HG03139 (cell line): ENCODE measurements around the gene PDE1C.

Experiments
- ATAC-seq: cut with Tn5 transposase; IDR thresholded peaks from one replicate; pipeline ENCODE4 v1.9.1; 2021; ENCODE audit not compliant: unreplicated experiment

Gene PDE1C

DNA sequence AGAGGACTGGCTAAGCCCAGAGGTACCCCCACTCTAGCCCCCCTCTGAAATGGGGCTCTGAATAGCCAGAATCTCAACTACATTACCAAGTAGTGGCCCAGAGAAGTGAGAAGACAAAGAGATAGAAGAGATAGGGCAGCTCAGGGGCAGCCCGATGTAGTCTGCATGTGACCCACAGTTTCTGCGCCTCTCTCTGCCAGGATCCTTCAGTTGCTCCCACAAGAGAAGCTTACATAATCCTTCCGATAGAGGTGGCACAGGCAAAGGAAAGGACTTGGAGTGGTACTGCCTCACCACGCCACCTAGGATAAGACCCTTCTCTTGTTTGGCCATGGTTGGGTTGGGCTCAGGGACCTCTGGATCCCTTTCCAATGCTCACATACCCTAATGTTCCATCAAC, 5.4 kb upstream of the PDE1C start:
- ATAC-seq, result no peak

DNA sequence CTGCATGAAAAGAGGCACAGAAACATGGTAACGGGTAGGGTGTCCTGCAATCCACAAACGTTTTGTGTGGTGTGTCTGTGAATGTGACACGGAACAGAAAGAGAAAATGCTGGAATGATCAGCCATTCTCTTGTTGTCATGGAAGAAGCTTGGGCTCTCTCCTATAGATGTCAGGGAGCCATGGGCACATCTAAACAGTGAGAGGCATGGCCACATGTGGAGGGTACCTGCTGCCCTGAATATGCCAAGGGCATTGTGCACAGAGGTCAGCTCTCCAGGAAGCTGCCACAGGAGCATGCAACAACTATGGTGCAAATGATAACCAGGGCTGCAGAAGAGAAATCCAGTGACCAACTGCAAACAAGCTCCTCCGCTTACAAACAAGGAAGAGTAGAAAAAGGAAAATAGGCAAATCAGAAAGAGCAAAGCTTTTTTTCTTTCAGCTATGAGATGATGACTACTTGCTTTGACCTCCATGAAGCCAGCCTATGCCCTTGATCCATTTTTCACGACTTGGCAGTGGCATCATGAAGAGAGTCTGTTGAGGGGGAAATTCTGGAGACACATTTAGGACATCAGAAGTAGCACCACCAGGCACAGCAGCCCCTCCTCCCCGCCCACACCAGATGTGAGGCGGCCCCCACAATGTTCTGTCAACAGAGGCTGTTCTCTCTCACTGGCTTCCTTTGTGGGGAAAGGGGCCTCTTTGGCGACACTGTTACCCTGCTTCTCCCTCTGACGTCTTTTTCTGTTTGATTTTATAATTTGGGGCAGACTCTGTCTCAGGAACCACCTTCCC, 4.8 kb upstream of the PDE1C start:
- no peak for ATAC-seq

DNA sequence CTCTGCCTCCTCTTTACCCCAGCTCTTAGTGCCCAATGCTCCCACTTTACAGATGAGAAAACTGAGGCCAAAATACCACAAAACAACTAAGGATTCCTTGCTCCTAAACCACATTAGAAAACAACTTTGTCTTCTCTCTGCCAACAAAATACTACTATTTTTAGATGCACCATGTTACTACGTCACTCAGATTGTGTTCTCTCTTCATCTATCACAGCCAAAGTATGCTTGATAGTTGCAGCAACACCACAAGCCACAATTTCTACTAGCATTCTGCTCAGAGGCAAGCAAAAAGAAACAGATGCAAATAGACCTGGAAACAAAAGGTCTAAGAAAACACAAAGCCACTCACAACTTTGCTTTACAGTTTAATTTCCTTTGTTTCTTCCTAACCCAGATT, 3.3 kb upstream of the PDE1C start:
- no peak for ATAC-seq

DNA sequence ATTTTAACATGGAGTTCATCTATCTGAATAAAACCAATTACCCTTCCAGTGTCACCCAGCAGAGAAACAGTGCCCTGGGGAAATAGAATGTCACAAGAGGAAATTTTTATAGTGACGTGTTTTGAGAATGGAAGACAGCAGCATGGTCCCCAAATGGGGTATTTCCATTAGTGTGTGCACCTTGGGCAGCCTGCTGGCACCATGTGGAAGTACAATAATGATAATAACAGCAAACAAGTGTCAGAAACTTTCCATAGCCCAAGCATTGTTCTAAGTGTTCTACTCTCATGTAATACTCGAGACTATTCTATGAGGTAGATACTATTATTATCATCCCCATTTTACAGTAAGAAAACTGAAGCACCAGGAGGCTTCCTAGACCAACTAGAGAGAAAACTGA, 2.2 kb upstream of the PDE1C start:
- ATAC-seq, result no peak

DNA sequence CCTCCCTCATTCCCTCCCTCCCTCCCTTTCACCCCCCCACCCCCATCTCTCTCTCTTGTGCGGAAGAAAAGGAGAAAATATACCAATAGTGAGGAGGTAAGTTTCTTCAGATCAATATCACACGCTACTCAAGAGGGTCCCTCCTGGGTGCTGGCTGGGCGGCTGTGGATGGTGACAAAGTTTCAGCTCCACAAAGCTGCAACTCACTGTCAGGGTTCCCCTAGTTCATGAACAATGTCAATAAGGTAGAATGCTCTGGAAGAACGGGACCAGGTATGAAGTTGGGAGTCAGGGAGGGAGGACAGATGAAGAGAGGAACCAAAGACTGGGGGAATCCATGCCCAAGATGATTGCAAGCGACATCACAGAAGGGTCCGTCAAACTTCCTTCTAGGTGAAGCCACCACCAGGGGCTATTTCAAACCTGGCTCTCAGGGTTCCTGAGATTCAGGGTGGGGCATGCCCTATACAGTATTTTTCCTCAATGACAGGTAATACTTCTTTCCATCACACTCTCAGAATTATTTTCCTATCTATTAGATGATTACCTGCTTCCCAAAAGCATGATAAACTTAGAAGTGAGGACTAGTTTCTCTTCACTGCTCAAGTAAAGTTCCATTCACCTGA, 1.4 kb upstream of the PDE1C start:
- ATAC-seq, result no peak

DNA sequence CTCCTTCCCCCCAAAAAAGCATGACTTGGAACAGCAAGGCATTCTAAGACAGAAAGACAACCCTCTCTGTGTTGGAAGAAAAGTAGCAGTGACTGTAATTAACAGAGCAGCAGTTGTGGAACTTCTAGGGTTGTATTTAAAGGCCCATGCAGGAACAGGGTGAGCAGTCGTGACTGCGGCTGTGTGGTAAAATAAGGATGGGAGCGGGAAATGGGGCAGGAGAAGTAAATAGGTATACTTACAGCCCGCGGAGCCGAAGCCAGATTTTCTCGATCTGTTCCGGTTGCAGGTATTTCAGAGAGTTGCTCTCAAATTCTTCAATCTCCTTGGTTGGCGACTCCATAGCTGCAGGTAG, 179 bp downstream of the PDE1C start:
- no peak for ATAC-seq

DNA sequence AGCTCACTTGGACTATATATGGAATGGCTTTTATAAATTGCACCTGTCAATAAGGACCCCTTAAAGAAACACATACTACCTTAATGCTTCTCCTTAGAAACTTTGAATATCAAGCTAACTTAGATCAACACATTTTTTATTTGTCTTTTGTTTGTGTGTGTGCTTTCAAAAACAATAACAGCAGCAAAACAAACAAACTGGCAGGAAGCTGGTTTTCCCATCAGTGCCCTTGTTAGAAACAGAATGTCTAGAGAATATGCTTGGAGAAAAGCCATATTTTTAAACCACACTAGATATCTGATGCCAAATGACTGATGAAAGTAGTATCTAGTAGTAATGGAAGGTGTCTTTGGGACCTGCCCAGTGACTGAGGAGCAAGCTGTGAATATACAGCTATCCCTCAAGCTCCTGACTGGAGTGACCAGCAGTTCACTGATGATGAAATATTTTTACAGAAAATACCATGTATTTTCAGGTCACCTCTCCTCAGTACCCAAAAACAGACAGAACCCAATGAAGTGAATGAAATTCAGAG, 1.0 kb downstream of the PDE1C start:
- ATAC-seq, result no peak

DNA sequence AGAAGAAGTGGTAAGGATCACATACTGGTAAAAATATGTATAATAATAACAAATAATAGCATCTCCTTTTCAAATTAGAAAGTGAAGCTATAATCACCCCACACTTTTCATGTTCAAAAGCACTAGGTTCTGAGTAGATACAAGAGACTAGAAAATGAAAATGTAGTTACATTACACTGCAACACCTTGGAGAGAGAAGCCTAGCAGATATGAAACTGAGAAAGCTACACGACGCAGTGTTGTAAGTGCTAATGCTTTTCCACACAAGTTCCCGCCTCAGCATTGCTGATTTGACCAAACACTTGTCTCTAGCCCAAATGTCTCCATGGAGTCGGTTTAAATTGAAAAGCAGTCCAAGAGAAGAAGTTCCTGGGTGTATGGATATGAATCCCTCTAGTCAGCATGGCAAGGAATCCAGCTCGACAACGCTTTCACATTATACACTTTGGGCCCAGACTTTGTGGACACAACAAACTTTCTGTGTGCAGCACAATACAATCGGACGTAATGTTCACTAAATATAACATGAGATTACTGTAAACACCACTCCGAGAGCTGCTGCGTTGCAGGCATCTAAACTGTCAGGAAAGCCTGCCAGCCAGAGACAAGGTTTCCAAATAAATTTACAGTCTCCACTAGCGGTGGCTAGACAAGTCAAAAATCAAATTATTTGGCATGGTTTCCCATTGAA, 1.7 kb downstream of the PDE1C start:
- ATAC-seq, result no peak

DNA sequence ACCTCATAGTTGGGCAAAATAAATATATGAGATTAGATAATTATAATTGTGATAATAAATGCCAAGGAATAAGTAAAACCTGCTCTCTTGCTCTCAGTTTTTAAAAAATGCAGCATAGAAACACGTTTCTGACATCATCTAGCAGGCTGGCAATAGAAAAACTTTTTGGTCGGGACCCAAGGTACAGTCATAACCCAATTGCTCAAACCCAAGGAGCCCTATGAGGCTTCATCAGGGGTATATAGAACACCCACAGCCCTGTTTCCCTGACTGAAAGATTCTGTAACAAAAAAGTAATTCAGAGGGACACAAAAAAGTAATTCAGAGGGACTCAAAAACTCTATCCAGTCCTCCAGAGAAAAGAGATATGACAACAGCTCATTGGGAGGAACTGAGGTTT, 3.8 kb downstream of the PDE1C start:
- ATAC-seq, result no peak

DNA sequence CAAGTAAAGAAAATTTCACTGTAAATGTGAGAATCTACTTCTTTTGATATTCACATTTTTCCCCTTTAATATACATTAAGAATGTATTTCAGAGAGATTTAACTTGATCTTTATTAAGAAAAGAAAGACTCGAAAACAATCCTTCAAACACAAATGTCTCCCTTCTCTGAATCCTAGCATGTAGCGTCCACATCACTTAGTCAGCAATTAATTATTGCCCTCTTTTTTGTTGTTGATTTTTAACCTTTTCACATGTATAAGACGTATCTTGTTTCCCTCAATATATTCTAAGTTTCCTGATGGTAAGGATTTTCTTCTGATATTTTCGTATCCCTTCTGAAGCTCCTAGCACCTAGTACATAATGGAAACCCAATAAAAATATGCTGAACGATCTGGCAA, 6.6 kb downstream of the PDE1C start:
- ATAC-seq, result no peak

DNA sequence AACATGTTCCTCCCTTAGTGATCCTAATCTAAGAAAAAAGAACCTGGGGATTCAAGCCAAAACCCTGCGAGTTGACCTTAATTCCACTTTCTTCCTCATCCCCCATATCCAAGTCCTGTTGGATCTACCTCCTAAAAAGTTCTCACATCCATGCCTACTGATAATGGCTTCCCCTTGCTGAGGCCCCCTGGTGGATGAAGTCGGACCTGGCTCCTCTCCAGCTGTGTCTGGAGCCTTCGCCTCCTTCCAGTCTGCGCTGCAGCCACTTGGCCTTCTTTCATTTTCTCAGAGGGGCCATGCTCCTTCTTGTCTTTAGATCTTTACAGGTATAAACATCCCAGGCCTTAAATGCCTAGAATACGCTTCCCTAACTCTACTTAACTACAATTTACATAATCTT, 8.1 kb downstream of the PDE1C start:
- no peak for ATAC-seq

DNA sequence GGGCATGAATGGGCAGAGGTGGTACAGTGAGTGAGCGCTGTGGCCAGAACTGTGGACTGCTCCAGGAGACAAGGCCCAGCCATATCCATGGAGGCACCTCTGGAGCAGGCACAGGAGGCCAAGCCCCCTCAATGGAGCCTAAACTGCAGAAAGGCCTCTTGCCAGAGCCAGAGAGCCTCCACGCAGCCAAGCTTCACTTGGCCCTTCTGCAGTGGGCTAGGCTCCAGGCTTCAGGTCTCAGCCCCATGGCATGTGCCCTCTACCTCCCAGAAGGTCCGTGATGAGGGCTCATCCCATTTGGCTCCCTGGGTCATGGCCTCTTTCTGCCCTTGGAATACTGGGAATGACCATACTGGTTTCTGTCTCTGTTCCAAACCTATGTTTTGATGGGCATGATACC, 8.9 kb downstream of the PDE1C start:
- ATAC-seq, result no peak

DNA sequence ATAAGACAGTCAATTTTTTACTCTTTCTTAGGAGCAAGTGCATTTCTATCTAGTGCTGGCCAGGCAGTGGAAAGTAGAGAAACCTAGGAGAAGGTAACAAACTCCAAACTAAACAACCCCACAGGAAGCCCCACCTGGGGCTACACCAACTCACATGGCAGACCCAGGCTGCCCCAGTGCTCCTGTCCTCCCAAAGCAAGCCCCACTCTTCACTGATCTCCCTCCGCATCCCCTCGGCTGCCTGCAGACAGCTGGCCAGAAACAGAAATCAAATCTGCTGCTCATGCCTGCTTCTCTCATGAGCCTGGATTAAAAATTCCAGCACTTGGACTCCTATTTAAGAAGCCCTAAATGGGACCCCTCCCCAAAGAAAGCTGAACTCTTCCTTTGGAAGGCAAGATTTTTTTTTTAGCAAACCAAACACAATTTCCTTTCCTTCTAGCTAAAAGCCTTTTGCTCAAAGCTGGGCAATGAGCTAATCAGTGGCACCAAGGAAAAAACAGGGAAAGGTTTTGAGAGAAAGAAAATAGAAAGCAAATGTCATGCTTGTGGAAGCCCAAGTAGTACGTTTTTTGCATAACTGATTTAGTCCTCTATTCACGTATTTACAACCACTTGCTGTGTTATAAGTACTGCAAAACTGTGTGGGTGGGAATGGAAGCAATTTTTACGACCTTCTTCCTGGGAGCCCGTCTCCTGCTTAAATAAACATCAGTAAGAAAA, 10.8 kb downstream of the PDE1C start:
- ATAC-seq, result no peak

DNA sequence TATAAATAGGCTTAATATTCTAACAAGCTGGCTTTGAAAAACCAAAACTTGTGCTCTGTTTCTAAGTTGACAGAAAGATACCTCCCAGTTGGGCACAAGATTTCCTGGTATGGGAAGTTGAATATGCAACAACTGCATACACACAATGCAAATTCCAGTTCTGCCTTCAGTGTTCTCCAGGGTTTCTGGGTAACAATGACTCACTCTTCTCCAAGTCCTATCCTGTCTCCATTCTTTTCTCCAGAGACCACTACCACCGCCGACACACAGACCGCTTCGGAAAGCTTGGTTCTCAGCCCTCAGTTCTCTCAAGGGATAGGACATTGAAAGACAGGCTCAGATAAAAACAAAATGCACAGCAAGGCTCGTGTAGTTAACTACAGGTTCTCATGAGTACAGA, 12.2 kb downstream of the PDE1C start:
- ATAC-seq, result no peak

DNA sequence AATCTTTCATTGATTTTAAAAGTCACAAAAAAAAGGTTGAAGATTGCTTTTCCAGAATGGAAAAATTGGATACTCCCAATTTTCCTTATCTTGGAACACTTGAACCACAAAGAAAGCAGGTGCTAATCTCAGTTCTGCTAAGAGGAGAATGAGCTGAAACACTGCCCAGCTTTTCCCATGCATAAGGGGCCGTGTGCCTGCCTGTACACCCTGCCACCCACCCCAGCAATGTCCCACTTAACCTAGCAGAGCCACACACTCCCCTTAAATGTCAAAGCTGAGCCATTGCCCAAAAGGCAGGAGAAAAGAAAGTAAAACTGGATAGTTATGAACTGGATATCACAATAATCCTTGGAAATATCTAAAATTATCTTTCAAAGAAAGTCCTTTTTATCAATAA, 13.4 kb downstream of the PDE1C start:
- ATAC-seq, result no peak

DNA sequence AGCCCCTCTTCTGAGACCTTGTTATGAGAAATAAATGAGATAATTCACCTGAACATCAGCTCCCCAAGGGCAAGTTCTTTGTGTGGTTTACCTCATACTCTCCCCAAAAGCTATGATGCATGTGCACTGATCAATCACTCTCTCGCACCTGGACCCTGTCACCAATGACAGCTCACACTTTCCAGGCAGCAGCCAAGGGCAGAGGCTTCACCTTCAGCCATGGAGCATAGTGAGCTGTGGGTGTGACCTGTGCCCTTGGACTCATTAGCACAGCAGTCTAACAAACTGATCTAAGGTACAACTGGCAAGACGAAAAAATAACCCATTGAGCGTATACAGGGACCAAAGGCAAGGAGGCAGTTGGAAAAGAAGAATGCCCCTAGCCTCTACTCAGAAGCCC, 17.0 kb downstream of the PDE1C start:
- no peak for ATAC-seq

DNA sequence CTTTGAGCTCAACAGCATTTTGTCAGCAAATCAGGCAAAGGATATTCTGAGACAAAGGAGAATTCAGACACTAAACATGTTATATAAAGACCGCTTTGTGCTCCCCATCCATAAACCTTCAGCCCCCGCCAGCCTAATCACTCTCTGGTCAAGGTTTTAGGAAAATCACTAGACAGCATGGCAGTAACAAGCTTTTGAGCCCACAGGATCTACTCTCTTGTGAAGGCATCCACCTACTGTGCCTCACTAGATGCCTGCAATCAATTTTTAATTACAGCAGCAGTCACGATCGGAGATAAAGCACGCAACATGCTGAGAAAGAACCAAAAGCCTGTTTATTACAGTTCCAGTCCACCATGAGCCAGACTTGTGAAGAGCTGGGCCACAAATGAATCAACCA, 19.1 kb downstream of the PDE1C start:
- no peak for ATAC-seq

DNA sequence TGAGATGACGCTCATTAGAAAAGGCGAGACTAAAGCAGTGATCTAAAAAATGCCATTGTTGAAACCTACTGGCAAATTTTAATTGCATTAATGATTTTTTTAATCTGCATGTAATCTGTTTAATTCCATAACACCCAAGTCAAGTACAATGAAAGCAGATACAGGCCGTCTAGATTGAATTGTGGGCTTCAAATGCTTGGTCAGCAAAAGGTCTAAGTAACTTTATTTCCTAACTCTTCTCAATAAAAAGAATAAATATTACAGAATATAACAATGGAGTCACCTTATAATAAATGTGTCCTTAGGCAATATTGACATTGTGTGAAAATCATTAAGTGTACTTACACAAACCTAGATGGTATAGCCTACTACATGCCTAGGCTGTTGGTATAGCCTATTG, 20.6 kb downstream of the PDE1C start:
- ATAC-seq, result no peak

DNA sequence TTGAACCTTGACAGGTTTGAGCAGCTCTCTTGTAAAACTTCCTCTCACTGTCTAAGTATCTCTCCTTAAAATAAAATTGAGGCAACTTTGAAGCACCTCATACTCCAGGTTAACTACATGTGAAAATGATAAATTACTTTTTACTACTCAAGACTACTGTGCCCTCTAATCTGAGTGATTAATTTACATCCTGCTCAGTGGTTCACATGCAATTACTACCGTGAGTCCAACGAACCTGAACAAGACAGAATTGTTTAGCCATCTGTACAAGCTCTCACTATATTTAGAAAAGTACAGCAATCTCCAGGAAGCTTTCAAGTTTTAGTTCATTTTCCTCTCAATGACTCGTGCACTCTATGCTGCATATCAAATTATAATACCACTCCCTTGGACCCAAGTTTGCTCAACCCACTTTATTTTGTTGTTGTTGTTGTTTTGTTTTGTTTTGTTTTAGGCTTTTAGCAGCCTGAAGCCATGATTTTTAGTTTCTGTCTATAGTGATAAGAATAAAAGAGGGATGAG, 21.2 kb downstream of the PDE1C start:
- ATAC-seq, result no peak

DNA sequence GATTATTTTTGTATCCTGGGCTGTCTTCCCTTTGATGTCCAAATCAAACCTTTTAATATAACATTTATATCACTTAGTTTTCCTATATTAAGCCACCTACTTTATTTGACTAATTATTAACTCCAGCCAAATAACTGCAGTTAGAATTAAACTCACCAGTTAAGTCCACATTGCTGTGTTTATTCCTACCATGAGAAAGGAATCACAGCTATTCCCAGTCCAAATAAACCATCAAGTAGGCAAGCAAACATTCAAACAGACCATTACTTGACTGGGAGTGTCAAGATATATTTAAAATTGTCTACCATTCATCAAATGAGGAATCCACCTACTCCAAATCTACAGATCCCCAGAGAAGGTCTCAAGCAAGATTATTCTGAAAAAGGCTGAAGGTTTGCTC, 22.4 kb downstream of the PDE1C start:
- no peak for ATAC-seq

DNA sequence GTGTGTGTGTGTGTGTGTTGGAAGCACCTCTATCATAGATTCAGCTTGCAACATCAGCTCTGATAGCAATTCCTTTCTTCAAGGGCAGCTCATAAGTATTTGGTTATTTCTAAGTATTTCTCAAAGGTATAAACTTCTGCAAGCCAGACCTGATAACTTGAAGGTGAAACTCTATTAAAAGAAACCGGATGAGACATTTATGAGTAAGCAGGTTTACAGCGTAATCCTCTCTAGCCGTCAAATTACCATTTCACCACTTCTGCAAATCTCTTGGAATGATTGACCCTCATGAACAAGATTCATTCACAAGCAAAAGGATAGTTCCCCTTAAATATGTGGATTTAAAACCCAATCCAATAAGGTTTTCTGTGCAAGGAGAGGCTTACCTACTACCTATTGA, 23.1 kb downstream of the PDE1C start:
- ATAC-seq, result no peak
